Activated CD4-positive, alpha-beta T cell treated with anti-CD3 and anti-CD28 coated beads, Interleukin-10, Interleukin-2, amounts not matched to agents 100 ng/mL and 50 ng/mL, durations not matched to agents 16 hours and 8 hours (primary cell): ENCODE results near the gene RRH.

Experiments
- DNase-seq: peaks from one replicate; pipeline ENCODE4 v3.0.0-alpha.2; 2020

The RRH gene

GRCh38 chr4:109890076-109890475 lies 62.3 kb downstream of the RRH start:
- DNase-seq = no peak
